Activated CD8-positive, alpha-beta T cell treated with anti-CD3 and anti-CD28 coated beads for 36 hours (primary cell): ENCODE results near the gene CCL23. TPM values are rescaled to one million over a fixed set of nuclear protein-coding genes. Genes with fewer than 3 reads are reported as not detected.

Source experiments
- ATAC-seq: fragments of 200-7000 bp; cut with Tn5 transposase; one replicate; pipeline ENCODE4 v1.10.0; 2021; ENCODE audit warnings: mild to moderate bottlenecking, moderate library complexity
- CTCF ChIA-PET: fragments of 350-600 bp; sonication (Branson Sonifier 250); formaldehyde crosslinking; loops from one replicate; lab custom pipeline; 2021; ENCODE audit warnings: antibody characterized with exemption; lab: Charles Lee
- POLR2A ChIA-PET: fragments of 350-600 bp; sonication (Branson Sonifier 250); formaldehyde crosslinking; loops from one replicate; lab custom pipeline; 2021; ENCODE audit warnings: antibody characterized with exemption; lab: Charles Lee
- DNase-seq: peaks from one replicate; pipeline ENCODE4 v3.0.0-alpha.2; 2020
- H3K27ac Mint-ChIP-seq: one replicate; pipeline ENCODE4 v1.8.0; 2021; ENCODE audit warnings: mild to moderate bottlenecking, mixed read lengths
- H3K27me3 Mint-ChIP-seq: one replicate; pipeline ENCODE4 v1.8.0; 2021; ENCODE audit warnings: mixed read lengths
- H3K36me3 Mint-ChIP-seq: one replicate; pipeline ENCODE4 v1.8.0; 2021; ENCODE audit warnings: low read depth, mixed read lengths
- H3K4me1 Mint-ChIP-seq: one replicate; pipeline ENCODE4 v1.8.0; 2021; ENCODE audit warnings: low read depth, mixed read lengths
- H3K4me3 Mint-ChIP-seq: one replicate; pipeline ENCODE4 v1.8.0; 2021; ENCODE audit warnings: mild to moderate bottlenecking, moderate library complexity, mixed read lengths
- H3K9me3 Mint-ChIP-seq: one replicate; pipeline ENCODE4 v1.8.0; 2021; ENCODE audit warnings: mixed read lengths
- intact Hi-C: fragments of 100-400 bp; cut with micrococcal nuclease; formaldehyde crosslinking; loops from one replicate; pipeline ENCODE4 v1.10.0; 2022
- total RNA-seq, 2 experiments: library from RNA; stranded (reverse); gene quantifications; one replicate each; pipeline ENCODE4 v1.2.3, GENCODE V29; 2021
- TF ChIP-seq, protein P1 (sequence below): fragments of 200-600 bp; IDR thresholded peaks from one replicate; pipeline ENCODE4 v1.8.0; 2022; ENCODE audit warnings: antibody characterized with exemption, mild to moderate bottlenecking

Gene CCL23
- total RNA-seq, 2 experiments from 2014 or later: not detected

DNA sequence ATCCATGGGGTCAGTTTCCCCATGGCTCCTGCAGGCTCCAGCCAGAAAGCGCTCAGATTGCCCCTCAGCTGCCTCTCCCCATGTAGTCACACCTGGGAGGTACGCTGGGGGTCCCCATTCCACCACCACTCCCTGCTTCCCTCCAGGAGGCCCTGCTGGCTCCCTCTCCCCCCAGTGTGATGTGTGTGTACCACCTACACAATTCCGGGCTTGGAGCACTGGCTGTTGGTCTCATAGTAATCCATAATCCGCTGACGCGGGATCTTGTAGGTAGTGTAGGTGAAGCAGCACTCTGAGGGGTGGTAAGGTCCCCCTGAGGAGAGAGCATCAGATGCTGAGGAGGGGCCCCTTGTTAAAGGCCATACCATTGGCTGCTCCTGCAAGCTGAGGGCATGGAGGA lies 33.6 kb downstream of the CCL23 start:
- intact Hi-C loops: no loop called here
- CTCF ChIA-PET: interaction anchor here (3.3 to 3.7 kb wide), 2 partner anchors 15 to 165 kb away, joined by 21 to 29 read pairs; no protein-coding TSS in a partner anchor
- DNase-seq: no peak

GRCh38 chr17:35982409-35983191 lies 35.2 kb downstream of the CCL23 start:
- intact Hi-C loops: no loop called here
- ChIA-PET POLR2A (interaction anchor here (0.8 to 1.5 kb wide), 2 partner anchors 12 to 90 kb away, joined by 3 to 4 read pairs; no protein-coding TSS in a partner anchor), CTCF (interaction anchor here (1.0 to 3.7 kb wide), 7 partner anchors 13 to 167 kb away, joined by 3 to 29 read pairs (median 6); partner anchors contain the start of gene CCL18)
- H3K27ac Mint-ChIP-seq: no peak overlapping the region
- H3K36me3 Mint-ChIP-seq: no peaks in the 10 kb centered on the region
- no peaks in the 10 kb centered on the region for H3K27me3 Mint-ChIP-seq
- H3K9me3 Mint-ChIP-seq: no peaks in the 10 kb centered on the region
- TF ChIP-seq, protein P1, sequence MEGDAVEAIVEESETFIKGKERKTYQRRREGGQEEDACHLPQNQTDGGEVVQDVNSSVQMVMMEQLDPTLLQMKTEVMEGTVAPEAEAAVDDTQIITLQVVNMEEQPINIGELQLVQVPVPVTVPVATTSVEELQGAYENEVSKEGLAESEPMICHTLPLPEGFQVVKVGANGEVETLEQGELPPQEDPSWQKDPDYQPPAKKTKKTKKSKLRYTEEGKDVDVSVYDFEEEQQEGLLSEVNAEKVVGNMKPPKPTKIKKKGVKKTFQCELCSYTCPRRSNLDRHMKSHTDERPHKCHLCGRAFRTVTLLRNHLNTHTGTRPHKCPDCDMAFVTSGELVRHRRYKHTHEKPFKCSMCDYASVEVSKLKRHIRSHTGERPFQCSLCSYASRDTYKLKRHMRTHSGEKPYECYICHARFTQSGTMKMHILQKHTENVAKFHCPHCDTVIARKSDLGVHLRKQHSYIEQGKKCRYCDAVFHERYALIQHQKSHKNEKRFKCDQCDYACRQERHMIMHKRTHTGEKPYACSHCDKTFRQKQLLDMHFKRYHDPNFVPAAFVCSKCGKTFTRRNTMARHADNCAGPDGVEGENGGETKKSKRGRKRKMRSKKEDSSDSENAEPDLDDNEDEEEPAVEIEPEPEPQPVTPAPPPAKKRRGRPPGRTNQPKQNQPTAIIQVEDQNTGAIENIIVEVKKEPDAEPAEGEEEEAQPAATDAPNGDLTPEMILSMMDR: no peak
- ATAC-seq: no peak
- no peaks in the 10 kb centered on the region for H3K4me1 Mint-ChIP-seq
- no peak overlapping the region for H3K4me3 Mint-ChIP-seq
- no peak for DNase-seq

More for the DNA sequence above, 33.6 kb downstream of the CCL23 start:
- no peak for ATAC-seq
- POLR2A ChIA-PET: no interaction called here
- Mint-ChIP-seq H3K9me3 (peaks cover 6% of the 10 kb centered on the region), H3K36me3 (no peaks in the 10 kb centered on the region), H3K27ac (no peak overlapping the region), H3K4me3 (no peak overlapping the region), H3K27me3 (no peaks in the 10 kb centered on the region), H3K4me1 (no peaks in the 10 kb centered on the region)
- TF ChIP-seq, protein P1: no peak

- intact Hi-C loops: no loop called here
- POLR2A ChIA-PET: interaction anchor here (0.8 to 1.5 kb wide), 3 partner anchors 13 to 165 kb away, joined by 3 to 4 read pairs (median 3); no protein-coding TSS in a partner anchor
- CTCF ChIA-PET: interaction anchor here (1.1 to 3.7 kb wide), 6 partner anchors 12 to 168 kb away, joined by 3 to 29 read pairs (median 10); partner anchors contain the start of gene CCL18
- H3K4me3 Mint-ChIP-seq: no peak overlapping the region
- H3K4me1 Mint-ChIP-seq: no peaks in the 10 kb centered on the region
- no peak overlapping the region for H3K27ac Mint-ChIP-seq
- peak; percentile 30 for DNase-seq
- TF ChIP-seq, protein P1: peak; percentile 41
- ATAC-seq: no peak
- H3K9me3 Mint-ChIP-seq: no peaks in the 10 kb centered on the region
- no peaks in the 10 kb centered on the region for H3K27me3 Mint-ChIP-seq
- H3K36me3 Mint-ChIP-seq: no peaks in the 10 kb centered on the region
Measured at GRCh38 chr17:35981908-35982330, 35.9 kb downstream of the CCL23 start.

- Mint-ChIP-seq H3K27me3 (no peaks in the 10 kb centered on the region), H3K36me3 (no peaks in the 10 kb centered on the region), H3K4me3 (no peak within 1 kb of the TSS), H3K9me3 (no peaks in the 10 kb centered on the region), H3K27ac (no peak within 1 kb of the TSS), H3K4me1 (peaks cover 5% of the 10 kb centered on the region)
- TF ChIP-seq, protein P1: no peak
- intact Hi-C loops: no loop called here
- CTCF ChIA-PET: interaction anchor here (0.6 to 3.7 kb wide), 5 partner anchors 12 to 168 kb away, joined by 3 to 29 read pairs (median 14); partner anchors contain the start of gene LYZL6
- DNase-seq: no peak
- POLR2A ChIA-PET: interaction anchor here (0.9 to 1.5 kb wide), 2 partner anchors 91 to 165 kb away, joined by 3 to 4 read pairs; no protein-coding TSS in a partner anchor
- ATAC-seq: no peak
Measured at GRCh38 chr17:35981246-35981645, 36.5 kb downstream of the CCL23 start, which contains the start of gene CCL16. Gene CCL16, minus strand, starts transcription at chr17:35981497. Its CDS starts 77 bp downstream, at chr17:35981420.
